Astrocyte (in vitro differentiated cells and primary cell): ENCODE results near the gene TMEM170B. TPM values are rescaled to one million over a fixed set of nuclear protein-coding genes. Genes with fewer than 3 reads are reported as not detected.
"Not testable (repeated sequence)": the region's sequence is repeated elsewhere in the genome, so short reads cannot be mapped to it uniquely, and the experiment has no call there.

Experiments
- DNase-seq: peaks from one replicate; pipeline ENCODE4 v3.0.0-alpha.2; 2010; ENCODE audit warnings: low read depth
- FAIRE-seq: peaks from 2 replicates; lab custom pipeline; 2011; peaks lifted over from hg19 to GRCh38; lab: Jason Lieb, UNC
- H2AFZ ChIP-seq: 2 replicates; pipeline ENCODE4 v1.6.0; 2012; ENCODE audit warnings: low read depth, low read length, inconsistent platforms
- H3K27ac ChIP-seq: 2 replicates; pipeline ENCODE4 v1.5.1; 2011; ENCODE audit warnings: low read depth, low read length, inconsistent platforms
- H3K27me3 ChIP-seq: 2 replicates; pipeline ENCODE4 v1.6.0; 2011; ENCODE audit warnings: low read length, inconsistent platforms; ENCODE audit not compliant: insufficient read depth
- H3K36me3 ChIP-seq: 2 replicates; pipeline ENCODE4 v1.5.1; 2011; ENCODE audit warnings: low read length, inconsistent platforms; ENCODE audit not compliant: insufficient read depth
- H3K4me1 ChIP-seq: 2 replicates; pipeline ENCODE4 v1.5.1; 2011; ENCODE audit warnings: low read length, inconsistent platforms; ENCODE audit not compliant: insufficient read depth
- H3K4me2 ChIP-seq: 2 replicates; pipeline ENCODE4 v1.6.0; 2012; ENCODE audit warnings: low read length, inconsistent platforms
- H3K4me3 ChIP-seq: 2 replicates; pipeline ENCODE4 v1.5.1; 2011; ENCODE audit warnings: low read depth, mild to moderate bottlenecking, low read length, inconsistent platforms; ENCODE audit not compliant: insufficient read depth
- H3K79me2 ChIP-seq: 2 replicates; pipeline ENCODE4 v1.6.0; 2012; ENCODE audit warnings: mild to moderate bottlenecking, low read length, inconsistent platforms; ENCODE audit not compliant: insufficient read depth
- H3K9ac ChIP-seq: 2 replicates; pipeline ENCODE4 v1.6.0; 2012; ENCODE audit warnings: mild to moderate bottlenecking, low read length, inconsistent platforms
- H3K9me3 ChIP-seq: 2 replicates; pipeline ENCODE4 v1.5.1; 2012; ENCODE audit warnings: low read depth, mild to moderate bottlenecking, low read length, inconsistent platforms; ENCODE audit not compliant: insufficient read depth
- H4K20me1 ChIP-seq: 2 replicates; pipeline ENCODE4 v1.6.0; 2012; ENCODE audit warnings: low read length, inconsistent platforms; ENCODE audit not compliant: insufficient read depth
- H3K27ac Mint-ChIP-seq: one replicate; pipeline ENCODE4 v1.8.0; 2021; ENCODE audit warnings: mild to moderate bottlenecking, mixed read lengths; ENCODE audit not compliant: unreplicated experiment
- H3K27me3 Mint-ChIP-seq: one replicate; pipeline ENCODE4 v1.8.0; 2021; ENCODE audit warnings: low read depth, mixed read lengths; ENCODE audit not compliant: unreplicated experiment
- H3K36me3 Mint-ChIP-seq: one replicate; pipeline ENCODE4 v1.8.0; 2021; ENCODE audit warnings: low read depth, mixed read lengths; ENCODE audit not compliant: unreplicated experiment
- H3K4me1 Mint-ChIP-seq: one replicate; pipeline ENCODE4 v1.8.0; 2021; ENCODE audit warnings: low read depth, mixed read lengths; ENCODE audit not compliant: unreplicated experiment
- H3K4me3 Mint-ChIP-seq: one replicate; pipeline ENCODE4 v1.8.0; 2021; ENCODE audit warnings: mild to moderate bottlenecking, moderate library complexity, mixed read lengths; ENCODE audit not compliant: unreplicated experiment
- H3K9me3 Mint-ChIP-seq: one replicate; pipeline ENCODE4 v1.8.0; 2021; ENCODE audit warnings: mild to moderate bottlenecking, mixed read lengths; ENCODE audit not compliant: unreplicated experiment
- EZH2 ChIP-seq: IDR thresholded peaks from 2 replicates; pipeline ENCODE4 v1.6.1; 2012; ENCODE audit warnings: mild to moderate bottlenecking, low read length, inconsistent platforms; ENCODE audit not compliant: insufficient read depth
- total RNA-seq: library from RNA; stranded (reverse); gene quantifications from 2 replicates; pipeline ENCODE4 v1.2.1, GENCODE V29; 2021
- TF ChIP-seq, protein P1 (sequence below): IDR thresholded peaks from 2 replicates; pipeline ENCODE4 v1.5.1; 2011; ENCODE audit warnings: low read depth, mild to moderate bottlenecking, inconsistent platforms, low read length, moderate library complexity; ENCODE audit not compliant: insufficient read depth

TMEM170B gene
- total RNA-seq, 1 donor from 2014 or later = 2.5 TPM

DNA sequence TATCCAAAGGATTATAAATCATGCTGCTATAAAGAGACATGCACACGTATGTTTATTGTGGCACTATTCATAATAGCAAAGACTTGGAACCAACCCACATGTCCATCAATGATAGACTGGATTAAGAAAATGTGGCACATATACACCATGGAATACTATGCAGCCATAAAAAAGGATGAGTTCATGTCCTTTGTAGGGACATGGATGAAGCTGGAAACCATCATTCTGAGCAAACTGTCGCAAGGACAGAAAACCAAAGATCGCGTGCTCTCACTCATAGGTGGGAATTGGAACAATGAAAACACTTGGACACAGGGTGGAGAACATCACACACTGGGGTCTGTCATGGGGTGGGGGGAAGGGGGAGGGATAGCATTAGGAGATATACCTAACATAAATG lies 11.0 kb downstream of the TMEM170B start:
- not testable (repeated sequence) for DNase-seq, H2AFZ ChIP-seq, H3K27me3 Mint-ChIP-seq, H3K27ac ChIP-seq, H3K4me1 ChIP-seq, H3K9me3 Mint-ChIP-seq, H3K36me3 Mint-ChIP-seq, H3K27me3 ChIP-seq, H3K4me3 Mint-ChIP-seq, H3K4me2 ChIP-seq, H3K9ac ChIP-seq, H3K36me3 ChIP-seq, H3K27ac Mint-ChIP-seq, H3K79me2 ChIP-seq, H4K20me1 ChIP-seq, H3K9me3 ChIP-seq, FAIRE-seq, H3K4me3 ChIP-seq, H3K4me1 Mint-ChIP-seq

- Histone ChIP-seq H3K4me2 (no peak overlapping the region), H3K4me3 (no peak overlapping the region), H3K27ac (no peak overlapping the region), H2AFZ (no peak overlapping the region), H3K79me2 (no peaks in the 10 kb centered on the region), H3K9me3 (no peaks in the 10 kb centered on the region), H3K36me3 (no peaks in the 10 kb centered on the region), H3K9ac (no peak overlapping the region), H3K27me3 (no peaks in the 10 kb centered on the region), H4K20me1 (no peaks in the 10 kb centered on the region), H3K4me1 (no peaks in the 10 kb centered on the region)
- no peak for FAIRE-seq
- H3K36me3 Mint-ChIP-seq = no peaks in the 10 kb centered on the region
- no peak overlapping the region for H3K4me3 Mint-ChIP-seq
- no peaks in the 10 kb centered on the region for H3K9me3 Mint-ChIP-seq
- peaks cover 2% of the 10 kb centered on the region for H3K4me1 Mint-ChIP-seq
- no peak for DNase-seq
- H3K27me3 Mint-ChIP-seq = no peaks in the 10 kb centered on the region
- TF ChIP-seq, protein P1, sequence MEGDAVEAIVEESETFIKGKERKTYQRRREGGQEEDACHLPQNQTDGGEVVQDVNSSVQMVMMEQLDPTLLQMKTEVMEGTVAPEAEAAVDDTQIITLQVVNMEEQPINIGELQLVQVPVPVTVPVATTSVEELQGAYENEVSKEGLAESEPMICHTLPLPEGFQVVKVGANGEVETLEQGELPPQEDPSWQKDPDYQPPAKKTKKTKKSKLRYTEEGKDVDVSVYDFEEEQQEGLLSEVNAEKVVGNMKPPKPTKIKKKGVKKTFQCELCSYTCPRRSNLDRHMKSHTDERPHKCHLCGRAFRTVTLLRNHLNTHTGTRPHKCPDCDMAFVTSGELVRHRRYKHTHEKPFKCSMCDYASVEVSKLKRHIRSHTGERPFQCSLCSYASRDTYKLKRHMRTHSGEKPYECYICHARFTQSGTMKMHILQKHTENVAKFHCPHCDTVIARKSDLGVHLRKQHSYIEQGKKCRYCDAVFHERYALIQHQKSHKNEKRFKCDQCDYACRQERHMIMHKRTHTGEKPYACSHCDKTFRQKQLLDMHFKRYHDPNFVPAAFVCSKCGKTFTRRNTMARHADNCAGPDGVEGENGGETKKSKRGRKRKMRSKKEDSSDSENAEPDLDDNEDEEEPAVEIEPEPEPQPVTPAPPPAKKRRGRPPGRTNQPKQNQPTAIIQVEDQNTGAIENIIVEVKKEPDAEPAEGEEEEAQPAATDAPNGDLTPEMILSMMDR = no peak
- TF ChIP-seq EZH2 = no peak
- no peak overlapping the region for H3K27ac Mint-ChIP-seq
Observed at GRCh38 chr6:11551053-11551452, 13.5 kb downstream of the TMEM170B start.

GRCh38 chr6:11552442-11552841 lies 14.9 kb downstream of the TMEM170B start:
- no peaks in the 10 kb centered on the region for H3K36me3 Mint-ChIP-seq
- no peak overlapping the region for H3K4me3 ChIP-seq
- H4K20me1 ChIP-seq = no peaks in the 10 kb centered on the region
- no peak overlapping the region for H2AFZ ChIP-seq
- DNase-seq = no peak
- H3K79me2 ChIP-seq = no peaks in the 10 kb centered on the region
- no peaks in the 10 kb centered on the region for H3K9me3 ChIP-seq
- H3K4me3 Mint-ChIP-seq = no peak overlapping the region
- no peak overlapping the region for H3K9ac ChIP-seq
- no peaks in the 10 kb centered on the region for H3K4me1 ChIP-seq
- no peaks in the 10 kb centered on the region for H3K36me3 ChIP-seq
- H3K9me3 Mint-ChIP-seq = no peaks in the 10 kb centered on the region
- H3K4me1 Mint-ChIP-seq = peaks cover 2% of the 10 kb centered on the region
- no peaks in the 10 kb centered on the region for H3K27me3 ChIP-seq
- no peak overlapping the region for H3K27ac ChIP-seq
- H3K27me3 Mint-ChIP-seq = no peaks in the 10 kb centered on the region
- H3K27ac Mint-ChIP-seq = no peak overlapping the region
- H3K4me2 ChIP-seq = no peak overlapping the region
- TF ChIP-seq, protein P1 = no peak
- no peak for TF ChIP-seq EZH2
- FAIRE-seq = no peak
